K562 (cell line): Measurements from ENCODE around the gene DNAH9. TPM values are rescaled to one million over a fixed set of nuclear protein-coding genes. Genes with fewer than 3 reads are reported as not detected.
A peak's percentile ranks its signal among the peaks of the same experiment; 100 is the strongest.

ENCODE experiments used
- ATF3 ChIP-seq, 2 experiments: fragments of 450-650 bp in 1 of 2; sonication (generic) in 1 of 2; formaldehyde crosslinking in 1 of 2; IDR thresholded peaks in 1 of 2; conservative IDR thresholded peaks in 1 of 2; 2 replicates each; pipeline versions ENCODE4 v1.6.1 to v1.8.1; 2016 to 2023; ENCODE audit warnings: mild to moderate bottlenecking in 2 of 2, moderate library complexity in 2 of 2, inconsistent platforms in 1 of 2, missing genetic modification reagents in 1 of 2
- CUX1 ChIP-seq: fragments of 200-800 bp; sonication (Bioruptor generic); IDR thresholded peaks from 2 replicates; pipeline ENCODE4 v1.6.1; 2016; ENCODE audit warnings: missing genetic modification characterization, missing compliant biosample characterization
- ZNF445 ChIP-seq: fragments of 250-450 bp; sonication (Bioruptor Pico); IDR thresholded peaks from 2 replicates; pipeline ENCODE4 v1.4.0; 2020; ENCODE audit warnings: low read depth, mild to moderate bottlenecking, moderate library complexity
- ZSCAN29 ChIP-seq: fragments of 450-650 bp; IDR thresholded peaks from 2 replicates; pipeline ENCODE4 v1.6.1; 2017
- polyA plus RNA-seq, 8 experiments: library from polyadenylated mRNA; depleted of rRNA in 4 of 8; stranded (reverse) in 5 of 8; unstranded in 3 of 8; fragments of >200 nt; fragmentation: Nextera tagmentation in 2 of 8; fragmentation: Illumina TruSeq in 1 of 8; extraction: Ambion mirVana in 2 of 8; extraction: Trizol in 1 of 8; gene quantifications; 2 replicates each; pipeline versions ENCODE4 v1.2.1 to v1.2.3, GENCODE V29; 2011 to 2014; ENCODE audit warnings: inconsistent platforms in 1 of 8, missing spikeins in 1 of 8
- total RNA-seq, 7 experiments: library from RNA; depleted of rRNA in 6 of 7; stranded (reverse); fragments of >200 nt in 6 of 7; fragmentation: Illumina TruSeq in 2 of 7; extraction: Trizol in 2 of 7; gene quantifications; 2 replicates each; pipeline versions ENCODE4 v1.2.1 to v1.2.3, GENCODE V29; 2011 to 2021; ENCODE audit warnings: low replicate concordance in 1 of 7

Gene DNAH9
- total and polyA plus RNA-seq, 9 of the 15 experiments (the other 6 are each of a cell fraction or from before 2014, with no cell fraction given) = not detected

- peak; percentile 28; the same call in 1 of the 2 replicates for TF ChIP-seq ATF3 (IDR thresholded peaks at IDR 0.05)
- no peak for TF ChIP-seq ATF3 (CRISPR knock-in tag; conservative IDR thresholded peaks at IDR 0.05)
- no peak for TF ChIP-seq ZSCAN29
- TF ChIP-seq ZNF445 = no peak
- no peak for TF ChIP-seq CUX1 (CRISPR knock-in tag)
Measured at GRCh38 chr17:11909348-11909747, 311.1 kb downstream of the DNAH9 start (continued).
